Testis (tissue), 3 donors: Measurements from ENCODE around the gene ADK. TPM values are rescaled to one million over a fixed set of nuclear protein-coding genes. Genes with fewer than 3 reads are reported as not detected.

Experiments
- DNase-seq: peaks from one replicate; pipeline ENCODE4 v3.0.0-alpha.2; 2019
- H3K27ac ChIP-seq, 2 donors: fragments of 200-600 bp; sonication (generic); one replicate each; pipeline ENCODE4 v1.5.1; 2019
- H3K27me3 ChIP-seq: fragments of 200-600 bp; sonication (generic); one replicate; pipeline ENCODE4 v1.5.1; 2019
- H3K36me3 ChIP-seq: fragments of 200-600 bp; sonication (generic); one replicate; pipeline ENCODE4 v1.5.1; 2017; ENCODE audit warnings: low read depth; ENCODE audit errors: missing control alignments
- H3K4me1 ChIP-seq: fragments of 200-600 bp; sonication (generic); one replicate; pipeline ENCODE4 v1.5.1; 2019
- H3K4me3 ChIP-seq, 2 donors: fragments of 200-600 bp; sonication (generic); one replicate each; pipeline ENCODE4 v1.5.1; 2017 to 2019
- H3K9me3 ChIP-seq: fragments of 200-600 bp; sonication (generic); one replicate; pipeline ENCODE4 v1.5.1; 2017
- POLR2A ChIP-seq: fragments of 450-650 bp; IDR thresholded peaks from one replicate; pipeline ENCODE4 v1.6.1; 2017; ENCODE audit warnings: antibody characterized with exemption, mild to moderate bottlenecking, moderate library complexity
- WGBS, 2 donors: methylation state at CpG; one replicate each; pipeline ENCODE4 v1.1.5; 2018; 5-methylcytosine and 5-hydroxymethylcytosine counted together
- intact Hi-C: fragments of 100-400 bp; cut with DNase I; formaldehyde crosslinking; loops from one replicate; pipeline ENCODE4 v1.15.1; 2023; ENCODE audit warnings: low total_unique reads
- polyA plus RNA-seq: library from polyadenylated mRNA; stranded (reverse); fragments of 350-450 nt; fragmentation: Illumina TruSeq; extraction: RNeasy Lipid Tissue Mini Kit (QIAGEN cat#74804); gene quantifications from one replicate; pipeline ENCODE4 v1.2.3, GENCODE V29; 2014; ENCODE audit warnings: low read depth, low replicate concordance; ENCODE audit not compliant: insufficient read depth
- total RNA-seq, 2 donors: library from RNA; depleted of rRNA; stranded (reverse); fragments of >200 nt; gene quantifications; one replicate each; pipeline ENCODE4 v1.2.3, GENCODE V29; 2016
- TF ChIP-seq, protein P1 (sequence below), 3 experiments: fragments of 450-650 bp in 2 of 3; fragments of 200-600 bp in 1 of 3; sonication (generic) in 1 of 3; IDR thresholded peaks; one replicate each; pipeline ENCODE4 v1.5.1; 2016 to 2019; ENCODE audit warnings: antibody characterized with exemption in 3 of 3, mild to moderate bottlenecking in 2 of 3, moderate library complexity in 1 of 3

Gene ADK
- total and polyA plus RNA-seq, 3 donors from 2014 or later, result 23.3 to 61.8 (median 55.3) TPM

GRCh38 chr10:74231375-74231774 lies 80.4 kb downstream of the ADK start:
- WGBS, 2 donors, result 80 to 87% methylated on average over 2 of the region's 2 CpGs
- H3K36me3 ChIP-seq, result no peaks in the 10 kb centered on the region
- intact Hi-C loops, result no loop called here
- H3K4me1 ChIP-seq, result no peaks in the 10 kb centered on the region
- no peak for TF ChIP-seq POLR2A
- TF ChIP-seq, protein P1, sequence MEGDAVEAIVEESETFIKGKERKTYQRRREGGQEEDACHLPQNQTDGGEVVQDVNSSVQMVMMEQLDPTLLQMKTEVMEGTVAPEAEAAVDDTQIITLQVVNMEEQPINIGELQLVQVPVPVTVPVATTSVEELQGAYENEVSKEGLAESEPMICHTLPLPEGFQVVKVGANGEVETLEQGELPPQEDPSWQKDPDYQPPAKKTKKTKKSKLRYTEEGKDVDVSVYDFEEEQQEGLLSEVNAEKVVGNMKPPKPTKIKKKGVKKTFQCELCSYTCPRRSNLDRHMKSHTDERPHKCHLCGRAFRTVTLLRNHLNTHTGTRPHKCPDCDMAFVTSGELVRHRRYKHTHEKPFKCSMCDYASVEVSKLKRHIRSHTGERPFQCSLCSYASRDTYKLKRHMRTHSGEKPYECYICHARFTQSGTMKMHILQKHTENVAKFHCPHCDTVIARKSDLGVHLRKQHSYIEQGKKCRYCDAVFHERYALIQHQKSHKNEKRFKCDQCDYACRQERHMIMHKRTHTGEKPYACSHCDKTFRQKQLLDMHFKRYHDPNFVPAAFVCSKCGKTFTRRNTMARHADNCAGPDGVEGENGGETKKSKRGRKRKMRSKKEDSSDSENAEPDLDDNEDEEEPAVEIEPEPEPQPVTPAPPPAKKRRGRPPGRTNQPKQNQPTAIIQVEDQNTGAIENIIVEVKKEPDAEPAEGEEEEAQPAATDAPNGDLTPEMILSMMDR (IDR thresholded peaks at IDR 0.05), result no peak
- H3K9me3 ChIP-seq, result no peaks in the 10 kb centered on the region
- no peak overlapping the region for H3K4me3 ChIP-seq
- no peak overlapping the region for H3K27ac ChIP-seq
- no peak for DNase-seq
- no peaks in the 10 kb centered on the region for H3K27me3 ChIP-seq

GRCh38 chr10:74233281-74233680 lies 82.3 kb downstream of the ADK start:
- Histone ChIP-seq H3K4me1 (no peaks in the 10 kb centered on the region), H3K27ac (no peak overlapping the region), H3K4me3 (no peak overlapping the region), H3K27me3 (no peaks in the 10 kb centered on the region), H3K36me3 (no peaks in the 10 kb centered on the region), H3K9me3 (no peaks in the 10 kb centered on the region)
- 90 to 92% methylated on average over 4 of the region's 4 CpGs for WGBS, 2 donors
- TF ChIP-seq POLR2A, result no peak
- TF ChIP-seq, protein P1 (IDR thresholded peaks at IDR 0.05), result no peak
- no peak for DNase-seq
- intact Hi-C loops, result no loop called here

- Histone ChIP-seq H3K4me1 (no peaks in the 10 kb centered on the region), H3K27me3 (no peaks in the 10 kb centered on the region), H3K4me3 (no peak overlapping the region), H3K36me3 (no peaks in the 10 kb centered on the region), H3K27ac (no peak overlapping the region), H3K9me3 (no peaks in the 10 kb centered on the region)
- no peak for DNase-seq
- intact Hi-C loops, result no loop called here
- no peak for TF ChIP-seq POLR2A
- TF ChIP-seq, protein P1 (IDR thresholded peaks at IDR 0.05), result peak in 1 of 3 experiments; percentile 33
- 73 to 83% methylated on average over 1 of the region's 1 CpG for WGBS, 2 donors
Measured at GRCh38 chr10:74234569-74234968, 83.5 kb downstream of the ADK start.

DNA sequence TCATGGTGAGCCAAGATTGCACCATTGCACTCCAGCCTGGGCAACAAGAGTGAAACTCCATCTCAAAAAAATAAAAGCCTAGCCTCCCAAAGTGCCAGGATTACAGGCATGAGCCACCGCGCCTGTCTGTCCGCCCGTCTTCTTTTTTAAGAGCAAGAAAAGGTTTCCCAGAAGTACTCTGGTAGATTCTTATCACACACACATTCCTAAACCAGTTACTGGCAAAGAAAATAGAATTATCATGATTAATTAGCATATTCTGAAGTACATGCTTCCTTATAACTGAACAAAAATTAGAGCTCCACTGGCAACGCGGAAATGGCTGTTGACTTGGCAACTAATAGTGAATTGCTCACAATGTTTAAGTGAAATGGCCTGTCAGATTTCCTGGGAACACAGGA lies 87.0 kb downstream of the ADK start:
- H3K9me3 ChIP-seq, result no peaks in the 10 kb centered on the region
- intact Hi-C loops, result no loop called here
- TF ChIP-seq, protein P1 (IDR thresholded peaks at IDR 0.05), result no peak
- no peaks in the 10 kb centered on the region for H3K36me3 ChIP-seq
- H3K27me3 ChIP-seq, result no peaks in the 10 kb centered on the region
- H3K4me1 ChIP-seq, result no peaks in the 10 kb centered on the region
- H3K27ac ChIP-seq, result no peak overlapping the region
- DNase-seq, result no peak
- no peak overlapping the region for H3K4me3 ChIP-seq
- 92 to 94% methylated on average over 6 of the region's 6 CpGs for WGBS, 2 donors

DNA sequence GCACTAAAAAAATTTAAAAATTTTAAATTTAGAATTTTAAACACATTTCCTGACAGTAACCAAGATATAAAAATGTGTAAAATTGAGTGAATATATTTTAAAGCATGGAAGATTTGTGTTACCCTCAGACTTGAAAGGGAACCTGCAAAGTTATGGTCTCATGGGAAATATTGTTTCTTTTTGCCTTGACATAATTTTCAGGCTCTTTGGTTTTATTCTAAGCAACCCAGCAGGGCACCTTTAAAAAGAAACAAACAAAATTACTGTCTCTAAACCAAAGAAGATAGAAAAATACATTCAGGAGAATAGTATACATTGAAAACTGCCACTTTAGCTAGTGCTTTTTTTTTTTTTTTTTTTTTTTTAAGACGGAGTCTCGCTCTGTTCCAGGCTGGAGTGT lies 87.5 kb downstream of the ADK start:
- H3K27me3 ChIP-seq, result no peaks in the 10 kb centered on the region
- H3K36me3 ChIP-seq, result no peaks in the 10 kb centered on the region
- H3K9me3 ChIP-seq, result no peaks in the 10 kb centered on the region
- H3K4me1 ChIP-seq, result no peaks in the 10 kb centered on the region
- no peak overlapping the region for H3K4me3 ChIP-seq
- DNase-seq, result no peak
- 74 to 98% methylated on average over 2 of the region's 2 CpGs for WGBS, 2 donors
- TF ChIP-seq, protein P1 (IDR thresholded peaks at IDR 0.05), result no peak
- TF ChIP-seq POLR2A, result no peak
- H3K27ac ChIP-seq, result no peak overlapping the region
- intact Hi-C loops, result no loop called here
